CD4-positive, alpha-beta T cell treated with Interleukin-10 for 1 hour (primary cell): ENCODE data around the gene GDF10.

ENCODE experiments used
- DNase-seq: peaks from one replicate; pipeline ENCODE4 v3.0.0-alpha.2; 2020

Gene GDF10

DNA sequence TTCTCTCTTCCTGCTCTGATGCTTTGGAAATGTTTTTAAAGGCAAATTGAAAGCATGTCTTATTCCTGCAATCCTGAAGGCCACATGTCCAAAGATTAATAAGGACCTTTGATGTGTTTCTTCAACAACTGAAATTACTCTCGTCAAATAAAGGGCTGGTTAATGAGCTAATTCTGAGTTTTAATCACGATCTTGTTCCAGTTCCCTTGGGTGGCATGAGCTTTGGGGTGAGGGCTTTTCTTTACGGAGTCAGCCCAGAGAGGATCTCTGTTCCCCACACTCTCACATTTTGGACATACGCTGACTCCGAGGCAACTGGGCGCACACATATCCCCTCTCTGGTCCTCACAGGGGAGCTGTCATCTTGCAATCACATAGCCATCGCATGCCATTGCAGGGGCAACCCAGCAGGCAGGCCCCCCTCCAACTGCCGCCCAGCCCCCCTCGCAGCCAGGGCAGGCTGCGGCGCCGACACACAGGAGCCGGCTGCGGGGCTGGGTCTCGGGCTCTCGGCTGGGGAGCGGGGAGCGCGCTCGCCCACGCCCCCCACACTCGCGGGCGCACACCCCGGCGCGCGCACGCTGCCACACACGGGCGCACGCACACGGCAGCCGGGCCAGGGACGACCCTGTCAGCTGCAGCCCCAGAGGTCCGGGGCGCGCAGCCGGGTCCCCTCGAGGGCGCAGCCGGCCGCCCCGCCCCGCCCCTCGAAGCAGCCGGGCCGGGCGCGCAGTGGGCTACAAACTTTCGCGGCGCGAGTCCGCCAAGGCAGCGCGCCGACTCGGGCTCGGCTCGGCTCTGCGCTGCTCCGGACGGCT lies at the start of gene GDF10:
TSS of gene GDF10 (plus strand) at position 587 of the 818 bp plus-strand sequence. CDS start 455 bp downstream, outside the sequence.
- DNase-seq = no peak

GRCh38 chr10:47252093-47252780 lies 47.8 kb upstream of the GDF10 start:
- DNase-seq = no peak

DNA sequence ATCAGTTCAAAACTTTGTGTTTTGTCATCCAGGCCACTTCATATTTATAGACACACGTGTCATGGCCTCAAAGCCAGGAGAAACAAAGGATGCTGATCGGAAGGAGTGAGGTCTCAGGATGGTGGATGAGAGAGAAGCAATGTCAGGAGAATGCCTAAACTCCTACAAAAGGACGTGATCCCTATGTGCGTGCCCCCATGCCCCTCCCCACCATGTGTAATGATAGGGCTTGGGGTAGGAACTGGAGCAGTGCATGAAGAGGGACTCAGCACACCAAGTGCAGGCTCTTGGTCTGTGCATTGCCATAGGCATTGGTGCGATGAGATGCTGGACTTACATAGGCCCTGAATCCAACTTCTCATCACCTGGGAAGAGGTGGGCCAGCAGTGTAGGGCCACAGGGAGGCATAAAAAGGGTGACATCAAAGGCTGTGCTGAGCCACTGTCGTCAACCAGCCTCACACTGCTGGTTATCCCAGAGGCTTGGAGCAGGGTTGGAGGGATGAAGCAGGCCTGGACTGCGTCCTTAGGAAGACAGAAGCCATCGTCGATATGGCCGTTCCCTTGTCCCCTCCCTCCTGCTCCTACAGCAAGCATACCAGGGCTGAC lies 46.9 kb upstream of the GDF10 start:
- no peak for DNase-seq

DNA sequence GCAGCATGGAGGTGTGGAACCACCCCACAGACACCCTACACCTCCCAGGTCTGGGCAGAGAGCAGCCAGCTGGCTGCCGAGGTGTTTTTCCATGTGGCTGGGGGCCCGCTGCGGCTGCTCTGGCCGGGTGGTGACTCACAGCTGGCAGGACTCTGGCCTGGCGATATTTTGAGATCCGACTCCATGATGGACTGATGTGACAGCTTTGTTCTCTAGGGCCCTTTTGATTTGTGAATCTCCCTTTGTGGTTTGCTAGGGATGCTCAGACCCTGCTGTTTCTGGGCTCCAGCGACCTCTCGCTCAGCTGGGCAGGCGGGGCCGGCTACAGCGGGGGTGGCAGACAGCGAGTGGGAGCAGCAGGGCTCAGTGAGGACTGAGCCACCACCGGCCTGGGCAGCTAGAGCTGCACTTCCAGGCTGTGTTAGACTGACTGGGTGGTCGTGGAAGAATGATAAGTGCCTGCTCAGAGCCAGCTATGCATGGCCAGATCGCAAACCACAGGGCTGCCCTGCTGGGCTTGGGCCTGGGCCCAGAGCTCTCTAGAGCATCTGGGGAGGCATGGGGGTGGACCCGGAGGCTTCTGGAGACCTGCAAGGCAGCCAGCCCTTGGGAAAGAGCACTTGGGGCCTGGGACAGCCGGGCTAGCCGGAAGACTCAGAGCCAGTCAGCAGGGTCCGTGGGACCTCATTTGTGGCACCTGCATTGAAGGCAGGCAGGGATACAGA lies 46.2 kb upstream of the GDF10 start:
- DNase-seq = no peak

DNA sequence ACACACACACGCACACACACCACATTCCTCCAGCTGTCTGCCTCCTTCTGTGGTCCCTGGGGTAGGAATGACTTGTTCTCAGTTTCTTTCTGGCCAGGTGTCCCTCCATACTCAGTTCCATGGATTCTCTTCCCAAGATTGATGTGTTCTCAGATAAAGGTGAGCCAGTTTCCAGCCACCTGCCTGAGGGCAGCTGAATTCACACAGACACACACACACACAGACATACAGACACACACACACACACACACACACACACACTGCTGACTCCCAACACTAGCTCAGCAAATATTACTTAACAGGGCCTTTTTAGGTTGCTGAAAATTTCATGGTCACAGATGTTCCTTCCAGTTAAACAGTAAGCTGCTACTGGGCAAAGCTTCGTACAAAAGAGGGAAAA lies 45.4 kb upstream of the GDF10 start:
- no peak for DNase-seq

GRCh38 chr10:47255033-47255813 lies 44.8 kb upstream of the GDF10 start:
- no peak for DNase-seq

GRCh38 chr10:47255866-47256265 lies 44.1 kb upstream of the GDF10 start:
- no peak for DNase-seq

GRCh38 chr10:47256751-47257336 lies 43.2 kb upstream of the GDF10 start:
- DNase-seq = peak; percentile 22

- DNase-seq = peak; percentile 59
Observed at GRCh38 chr10:47257396-47258120, 42.4 kb upstream of the GDF10 start.

DNA sequence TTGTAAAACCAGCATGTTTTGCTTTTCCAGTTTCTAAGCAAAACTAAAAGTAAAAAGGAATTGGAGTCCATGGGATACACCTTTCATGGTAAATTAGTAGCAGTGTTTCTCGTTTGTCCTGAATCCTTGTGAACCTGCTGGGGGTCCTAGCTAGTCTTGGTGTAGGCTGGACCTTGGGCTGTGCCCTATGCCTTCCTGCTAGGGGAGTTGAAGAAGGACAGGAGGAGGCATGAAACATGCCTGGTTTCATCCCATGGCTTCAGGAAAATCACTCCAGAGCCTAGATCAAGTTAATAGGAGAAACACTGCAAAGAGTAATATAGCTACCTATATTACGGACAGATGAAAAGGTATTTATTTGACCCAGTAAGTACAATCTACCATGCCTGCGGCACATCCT lies 41.1 kb upstream of the GDF10 start:
- DNase-seq = no peak

DNA sequence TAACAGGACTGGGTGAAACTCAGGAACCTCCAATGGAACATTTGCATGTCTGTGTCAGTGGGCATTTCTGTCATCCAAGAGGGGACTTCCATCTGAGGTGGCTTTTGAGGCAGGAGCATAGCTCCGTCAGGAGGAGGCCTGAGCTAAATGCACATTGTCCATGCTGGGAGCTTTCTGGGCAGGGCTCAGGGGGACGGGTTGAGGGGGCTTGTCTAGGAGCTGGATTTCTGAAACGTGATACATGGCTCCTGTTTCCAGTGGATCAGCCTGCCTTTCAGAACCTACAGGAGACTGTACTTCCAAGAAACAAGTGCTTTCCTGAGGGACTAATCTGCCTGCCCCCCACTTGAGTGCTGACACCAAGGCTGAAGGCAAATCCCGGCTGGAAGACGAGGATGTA lies 40.5 kb upstream of the GDF10 start:
- DNase-seq = no peak

GRCh38 chr10:47260505-47261111 lies 39.4 kb upstream of the GDF10 start:
- peak; percentile 13 for DNase-seq

DNA sequence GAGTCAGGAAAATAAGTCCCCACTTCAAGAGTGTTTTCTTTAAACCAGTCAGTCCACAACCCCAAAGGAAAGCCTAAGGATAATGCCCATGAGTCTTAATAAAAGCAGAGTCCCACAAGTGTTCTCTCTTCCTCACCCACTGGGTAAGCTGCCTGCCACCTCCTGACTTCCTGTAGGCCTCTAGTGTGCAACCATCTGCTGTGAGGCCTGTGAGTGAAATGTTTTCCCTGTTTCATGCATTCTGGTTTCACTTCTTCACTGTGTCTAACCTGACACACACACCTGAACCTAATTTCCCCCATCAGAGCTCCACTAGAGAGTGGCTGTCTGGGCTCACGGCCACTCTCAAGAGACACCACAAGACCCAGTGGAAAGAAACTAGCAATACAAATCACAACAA lies 38.9 kb upstream of the GDF10 start:
- peak; percentile 49 for DNase-seq

- no peak for DNase-seq
Observed at GRCh38 chr10:47261556-47261955, 38.4 kb upstream of the GDF10 start.

DNA sequence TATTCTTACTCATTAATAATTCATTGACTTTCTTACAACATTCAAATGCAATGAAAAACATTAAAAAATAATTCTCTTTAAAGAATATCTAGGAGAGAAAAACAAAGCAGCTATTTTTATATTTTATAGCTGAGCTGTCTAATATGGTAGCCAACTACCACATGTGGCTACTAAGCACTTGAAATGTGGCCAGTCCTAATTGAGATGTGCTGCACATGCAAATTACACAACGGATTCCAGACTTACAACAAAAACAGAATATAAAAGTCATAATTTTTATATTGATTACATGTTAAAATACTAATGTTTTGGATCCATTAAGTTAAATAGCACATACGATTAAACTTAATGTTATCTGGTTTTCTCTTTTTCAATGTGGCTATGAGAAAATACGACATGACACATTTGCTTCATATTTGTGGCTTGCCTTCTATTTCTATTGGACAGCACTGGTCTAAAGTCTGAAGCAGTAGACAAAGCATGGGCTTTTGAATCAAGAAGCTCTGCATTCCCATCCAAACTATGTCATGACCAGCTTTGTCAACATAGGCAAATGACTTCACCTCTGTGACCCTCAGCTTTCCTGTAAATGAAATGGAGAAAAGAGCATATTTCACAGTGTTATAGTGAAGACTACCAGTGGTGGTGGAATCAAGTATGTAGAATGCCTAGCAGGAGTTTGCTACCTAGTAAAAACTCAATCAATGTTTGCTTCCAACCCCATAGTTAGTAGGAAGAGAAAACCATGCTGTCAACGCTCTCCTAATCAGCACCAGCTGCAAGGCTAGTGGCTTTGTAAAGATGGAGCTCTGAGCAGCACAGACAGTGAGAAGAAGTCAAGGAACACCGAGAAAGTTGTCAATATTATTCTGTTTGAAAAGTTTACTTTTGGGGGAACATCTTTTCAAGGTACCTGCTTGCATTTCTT lies 37.1 kb upstream of the GDF10 start:
- no peak for DNase-seq

GRCh38 chr10:47264797-47265281 lies 35.2 kb upstream of the GDF10 start:
- peak; percentile 53 for DNase-seq

GRCh38 chr10:47266602-47267001 lies 33.4 kb upstream of the GDF10 start:
- no peak for DNase-seq

GRCh38 chr10:47268696-47269095 lies 31.3 kb upstream of the GDF10 start:
- DNase-seq = no peak

GRCh38 chr10:47269294-47269693 lies 30.7 kb upstream of the GDF10 start:
- no peak for DNase-seq

DNA sequence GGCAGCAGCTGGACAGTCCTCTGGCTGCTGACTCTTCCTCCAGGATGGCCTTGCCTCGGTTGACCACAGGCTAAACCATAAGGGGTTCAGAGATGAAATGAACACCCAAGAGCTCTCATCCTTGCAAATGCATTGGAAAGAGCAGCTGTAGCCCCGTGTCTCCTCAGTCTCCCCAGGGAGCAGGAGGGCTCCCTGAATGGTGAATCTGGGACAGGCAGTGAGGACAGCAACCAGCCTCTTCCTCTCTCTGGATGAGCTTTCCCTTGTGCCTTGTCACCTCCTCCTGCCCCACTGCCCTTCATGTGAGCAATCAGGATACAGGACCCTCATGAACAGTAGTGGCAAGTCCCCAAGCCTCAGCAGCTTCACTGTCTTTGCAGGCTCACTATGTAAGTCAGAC lies 23.9 kb upstream of the GDF10 start:
- no peak for DNase-seq
